ENCODE results near the gene IL1R1. TPM values are rescaled to one million over a fixed set of nuclear protein-coding genes. Genes with fewer than 3 reads are reported as not detected.

Gene IL1R1
- total and polyA plus RNA-seq, 2 of the 4 experiments (the other 2 are of a cell fraction), result 6.5 to 13.8 TPM

- no peak overlapping the region for H4K91ac ChIP-seq (ENCODE audit: insufficient read depth, low read depth, low read length)
- no peak overlapping the region for H3K4ac ChIP-seq (ENCODE audit: low read depth, low read length)
- 67% methylated on average over 1 of the region's 5 CpGs; no CpG with 5 or more reads in 1 of the 2 experiments for WGBS, 2 experiments (ENCODE audit: extremely low coverage in 2 of 2, insufficient read length in 1 of 2)
- H3K36me3 ChIP-seq (ENCODE audit: control insufficient read depth, insufficient read depth, low read length), result no peaks in the 10 kb centered on the region
- no peak overlapping the region for H3K18ac ChIP-seq (ENCODE audit: low read depth, low read length)
- no peaks in the 10 kb centered on the region for H3K4me1 ChIP-seq (ENCODE audit: control insufficient read depth, insufficient read depth, low read length)
- no TSS peak for BruUV-seq (replicated peaks)
- no peak overlapping the region for H2BK120ac ChIP-seq (ENCODE audit: low read depth, low read length)
- ChIA-PET CTCF (no interaction called here), POLR2A (ENCODE audit: unreplicated experiment) (no interaction called here)
- H4K20me1 ChIP-seq (ENCODE audit: insufficient read depth, low read length), result no peaks in the 10 kb centered on the region
- DNase-seq (no peak), ATAC-seq (ENCODE audit: low read depth) (no peak)
- H3K27ac ChIP-seq (ENCODE audit: insufficient read depth, low read length), result no peak overlapping the region
- H2BK20ac ChIP-seq (ENCODE audit: low read depth, low read length), result no peak overlapping the region
- no peak overlapping the region for H2BK15ac ChIP-seq (ENCODE audit: low read depth, low read length)
- H3K9ac ChIP-seq (ENCODE audit: low read depth, low read length), result no peak overlapping the region
- intact Hi-C loops (cut with micrococcal nuclease), result no loop called here
- no peak overlapping the region for H4K8ac ChIP-seq (ENCODE audit: low read depth in 2 of 2, low read length in 2 of 2)
- no peak for TF ChIP-seq CHD1 (IDR thresholded peaks at IDR 0.05; ENCODE audit: low read depth, low read length)
- no peak for TF ChIP-seq MAFK (IDR thresholded peaks at IDR 0.05; ENCODE audit: low read depth, low read length)
- H2AK5ac ChIP-seq (ENCODE audit: low read depth, low read length), result no peak overlapping the region
- H3K23ac ChIP-seq (ENCODE audit: low read depth, low read length), result no peak overlapping the region
- no peaks in the 10 kb centered on the region for H3K27me3 ChIP-seq (ENCODE audit: control insufficient read depth, insufficient read depth, low read length)
- no peak overlapping the region for H3K56ac ChIP-seq (ENCODE audit: extremely low read depth, insufficient read depth, low read length)
- no peak overlapping the region for H2BK5ac ChIP-seq (ENCODE audit: low read depth, low read length, poor library complexity, severe bottlenecking)
- no peak overlapping the region for H3K4me2 ChIP-seq (ENCODE audit: low read depth, low read length)
- H3K79me1 ChIP-seq (ENCODE audit: low read depth in 1 of 2, low read length in 2 of 2), result no peaks in the 10 kb centered on the region
- in situ Hi-C loops (cut with MboI; ENCODE audit: low sequenced_read_pairs), result no loop called here
- H3K9me1 ChIP-seq (ENCODE audit: insufficient read depth, low read length), result no peaks in the 10 kb centered on the region
- no peak overlapping the region for H3K14ac ChIP-seq (replicated peaks; ENCODE audit: low read depth, low read length)
- no peak overlapping the region for H4K5ac ChIP-seq (ENCODE audit: low read depth, low read length)
- H3K4me3 ChIP-seq (ENCODE audit: insufficient read depth, low read depth, low read length), result no peak overlapping the region
- H2AK9ac ChIP-seq (replicated peaks; ENCODE audit: low read depth, low read length, poor library complexity), result no peak overlapping the region
- H2AFZ ChIP-seq (replicated peaks; ENCODE audit: low read length, poor library complexity), result no peak overlapping the region
- H3K9me3 ChIP-seq (ENCODE audit: control insufficient read depth, insufficient read depth, low read length), result no peaks in the 10 kb centered on the region
- dilution Hi-C loops (cut with HindIII; ENCODE audit: low sequenced_read_pairs, unreplicated experiment), result no loop called here
These were observed 64.3 kb downstream of the IL1R1 start for GRCh38 chr2:102206666-102207341.

All from IMR-90 (cell line).